Measurements from ENCODE around the gene MYO3B.

MYO3B gene

DNA sequence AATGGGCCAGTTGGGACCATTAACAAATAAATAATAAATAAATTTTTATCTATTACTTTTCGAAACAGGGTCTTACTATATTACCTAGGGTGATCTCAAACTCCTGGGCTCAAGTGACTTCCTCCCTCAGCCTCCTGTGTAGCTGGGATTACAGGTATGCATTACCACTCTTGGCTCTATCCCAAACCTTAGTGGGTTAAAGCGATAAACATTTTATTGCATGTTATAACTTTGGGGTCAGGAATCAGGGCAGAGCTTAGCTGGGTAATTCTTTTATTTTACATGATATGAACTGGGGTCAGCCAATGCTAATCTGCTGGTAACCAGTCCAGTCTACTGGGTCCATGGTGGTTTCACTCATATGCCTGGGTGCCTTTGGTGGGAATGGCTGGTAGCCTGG is 127.8 kb downstream of the MYO3B start:
- DNase-seq (ENCODE audit: low read depth in 2 of 2), result no peak

DNA sequence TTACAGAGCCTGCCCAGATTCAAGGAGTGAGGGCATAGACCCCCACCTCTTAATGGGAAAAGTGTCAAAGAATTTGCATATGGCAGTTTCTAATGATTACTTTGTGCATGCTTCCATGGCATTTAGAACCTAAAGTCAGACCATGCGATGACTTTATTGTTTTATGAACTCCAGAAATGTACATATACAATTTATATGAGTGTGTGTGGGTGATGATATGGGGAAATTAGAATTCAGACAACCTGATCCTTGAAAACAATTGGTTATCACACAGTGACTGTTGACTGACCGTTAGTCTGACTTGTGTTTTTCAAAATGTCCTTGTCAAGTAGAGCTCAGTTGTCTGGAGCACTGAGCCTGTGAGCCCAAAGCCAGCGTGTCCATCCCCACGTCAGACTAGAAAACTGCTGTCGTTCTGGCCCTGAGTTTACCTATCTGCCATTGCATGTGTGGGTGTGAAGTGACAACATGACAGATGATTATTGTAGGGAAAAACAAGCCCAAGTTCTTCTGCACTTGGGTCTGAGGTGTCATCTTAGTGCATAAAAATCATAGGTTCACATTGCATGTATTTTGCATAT is 128.4 kb downstream of the MYO3B start:
- no peak for DNase-seq (ENCODE audit: low read depth in 2 of 2)

GRCh38 chr2:170307052-170307451 is 129.1 kb downstream of the MYO3B start:
- DNase-seq (ENCODE audit: low read depth in 2 of 2), result no peak

- no peak for DNase-seq (ENCODE audit: low read depth in 2 of 2)
Measured at GRCh38 chr2:170307555-170308351, 129.8 kb downstream of the MYO3B start.

GRCh38 chr2:170310876-170311502 is 133.0 kb downstream of the MYO3B start:
- DNase-seq (ENCODE audit: low read depth in 2 of 2), result no peak

DNA sequence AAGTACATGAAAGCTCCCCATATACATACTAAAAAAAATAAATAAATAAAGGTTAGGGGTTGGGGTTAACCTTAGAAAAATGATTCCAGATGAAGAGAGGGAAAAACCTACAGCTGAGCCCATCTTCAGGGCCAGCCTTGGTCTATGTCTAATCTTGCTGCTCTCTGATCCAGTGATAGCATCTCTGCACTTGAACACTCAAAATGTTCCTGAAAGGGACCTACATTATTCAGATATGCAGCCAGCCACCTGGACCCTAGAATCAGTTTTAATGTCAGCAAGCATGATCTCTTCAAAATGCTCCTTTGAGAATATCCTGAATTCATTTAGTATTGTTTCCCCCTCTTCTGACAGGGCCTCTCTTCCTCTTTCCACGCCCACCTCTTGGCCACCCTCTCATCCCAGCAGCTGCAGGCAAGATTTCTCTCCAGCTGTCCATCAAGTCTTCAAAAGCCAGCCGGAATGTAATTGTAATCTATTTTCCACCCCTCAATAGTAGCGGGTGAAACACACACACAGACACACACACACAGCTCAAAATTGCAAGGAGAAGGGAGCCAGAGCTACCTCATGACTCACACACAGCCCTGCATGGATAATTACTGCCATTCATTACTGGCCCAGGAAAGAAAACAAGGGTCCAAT is 135.5 kb downstream of the MYO3B start:
- no peak for DNase-seq (ENCODE audit: low read depth in 2 of 2)

GRCh38 chr2:170313992-170314348 is 136.0 kb downstream of the MYO3B start:
- DNase-seq (ENCODE audit: low read depth in 2 of 2), result no peak

- no peak for DNase-seq (ENCODE audit: low read depth in 2 of 2)
Measured at GRCh38 chr2:170314744-170315447, 136.9 kb downstream of the MYO3B start.

- DNase-seq (ENCODE audit: low read depth in 2 of 2), result no peak
Measured at GRCh38 chr2:170320948-170321347, 143.0 kb downstream of the MYO3B start.

- no peak for DNase-seq (ENCODE audit: low read depth in 2 of 2)
Measured at GRCh38 chr2:170321526-170321925, 143.6 kb downstream of the MYO3B start.

- DNase-seq (ENCODE audit: low read depth in 2 of 2), result no peak
Measured at GRCh38 chr2:170322140-170322766, 144.3 kb downstream of the MYO3B start.

GRCh38 chr2:170323743-170324142 is 145.8 kb downstream of the MYO3B start:
- no peak for DNase-seq (ENCODE audit: low read depth in 2 of 2)

DNA sequence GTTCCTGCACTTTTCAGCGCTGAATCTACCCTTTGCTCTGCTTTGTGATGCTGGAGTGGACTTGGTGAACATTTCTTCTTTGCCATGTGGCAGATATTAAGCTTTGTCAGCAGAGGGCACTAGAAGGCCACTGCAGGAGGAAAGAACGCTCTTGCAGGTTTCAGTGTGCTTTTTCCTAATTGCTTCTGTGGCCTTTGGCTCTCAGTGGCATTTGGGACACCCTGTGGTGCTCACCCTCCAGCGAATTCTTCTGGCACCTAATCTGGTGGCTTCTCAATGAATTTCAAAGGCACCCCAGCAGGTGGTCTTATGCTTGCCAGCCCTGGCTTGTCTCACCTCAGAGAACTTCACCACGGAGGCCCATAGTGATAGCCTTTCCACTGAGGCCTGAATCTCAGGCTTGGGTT is 146.7 kb downstream of the MYO3B start:
- peak; percentile 3 to 9 for DNase-seq (ENCODE audit: low read depth in 2 of 2)

DNA sequence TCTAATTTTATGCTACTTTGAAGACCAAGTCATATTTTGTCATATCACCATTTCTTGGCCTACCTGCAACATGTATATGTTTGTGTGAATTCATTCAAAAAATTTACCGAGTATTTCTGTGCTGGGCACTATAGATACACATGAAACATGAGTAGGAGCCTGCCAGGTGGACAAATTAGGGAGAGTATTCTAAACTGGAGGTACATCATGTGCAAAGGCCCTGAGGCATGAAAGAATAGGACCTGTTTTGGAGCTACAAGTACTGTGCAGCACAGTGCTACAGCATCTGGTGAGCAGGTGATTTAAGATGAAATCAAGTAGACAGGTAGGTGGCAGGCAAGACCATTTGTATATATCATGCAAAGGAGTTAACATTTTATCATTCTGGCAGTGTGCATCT is 152.9 kb downstream of the MYO3B start:
- no peak for DNase-seq (ENCODE audit: low read depth in 2 of 2)

- no peak for DNase-seq (ENCODE audit: low read depth in 2 of 2)
Measured at GRCh38 chr2:170332676-170333402, 154.9 kb downstream of the MYO3B start.

DNA sequence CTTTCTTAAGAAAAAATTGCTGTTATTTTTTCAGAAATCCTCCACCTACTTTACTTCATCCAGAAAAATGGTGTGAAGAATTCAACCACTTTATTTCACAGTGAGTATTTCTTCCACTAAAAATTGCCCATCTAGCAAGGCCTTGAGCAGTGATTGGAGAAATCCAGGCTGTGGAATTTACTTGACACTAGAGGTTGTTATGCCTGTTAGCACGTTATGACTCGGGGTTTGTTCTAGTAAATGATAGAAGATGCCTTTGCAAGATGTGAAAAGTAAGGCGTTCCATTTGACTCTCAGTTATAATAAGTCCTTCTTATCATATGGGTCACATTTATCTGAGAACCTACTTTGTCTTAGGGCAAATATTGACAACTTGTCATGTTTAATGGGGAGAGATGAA is 157.4 kb downstream of the MYO3B start:
- no peak for DNase-seq (ENCODE audit: low read depth in 2 of 2)

- DNase-seq (ENCODE audit: low read depth in 2 of 2), result no peak
Measured at GRCh38 chr2:170336408-170336807, 158.5 kb downstream of the MYO3B start.

GRCh38 chr2:170336916-170337315 is 159.0 kb downstream of the MYO3B start:
- DNase-seq (ENCODE audit: low read depth in 2 of 2), result no peak

DNA sequence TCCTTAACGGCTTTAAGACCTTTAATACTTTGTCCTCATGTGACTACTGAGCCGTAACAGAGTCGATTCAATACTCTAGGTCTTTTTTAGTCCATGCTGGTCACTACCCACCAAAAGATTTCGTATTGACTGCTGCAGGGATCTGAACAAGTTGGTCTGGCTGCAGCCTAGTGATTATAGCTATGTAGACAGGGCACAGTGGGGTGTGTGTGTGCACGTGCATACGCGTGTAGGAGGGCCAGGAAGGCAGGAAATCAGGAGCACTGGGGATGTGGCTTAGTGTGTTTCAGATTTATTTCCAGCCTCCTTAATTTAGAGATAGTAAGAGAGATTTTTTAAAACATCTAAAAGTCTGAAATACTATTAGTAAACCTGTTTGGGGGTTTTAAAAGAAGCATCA is 161.4 kb downstream of the MYO3B start:
- no peak for DNase-seq (ENCODE audit: low read depth in 2 of 2)

DNA sequence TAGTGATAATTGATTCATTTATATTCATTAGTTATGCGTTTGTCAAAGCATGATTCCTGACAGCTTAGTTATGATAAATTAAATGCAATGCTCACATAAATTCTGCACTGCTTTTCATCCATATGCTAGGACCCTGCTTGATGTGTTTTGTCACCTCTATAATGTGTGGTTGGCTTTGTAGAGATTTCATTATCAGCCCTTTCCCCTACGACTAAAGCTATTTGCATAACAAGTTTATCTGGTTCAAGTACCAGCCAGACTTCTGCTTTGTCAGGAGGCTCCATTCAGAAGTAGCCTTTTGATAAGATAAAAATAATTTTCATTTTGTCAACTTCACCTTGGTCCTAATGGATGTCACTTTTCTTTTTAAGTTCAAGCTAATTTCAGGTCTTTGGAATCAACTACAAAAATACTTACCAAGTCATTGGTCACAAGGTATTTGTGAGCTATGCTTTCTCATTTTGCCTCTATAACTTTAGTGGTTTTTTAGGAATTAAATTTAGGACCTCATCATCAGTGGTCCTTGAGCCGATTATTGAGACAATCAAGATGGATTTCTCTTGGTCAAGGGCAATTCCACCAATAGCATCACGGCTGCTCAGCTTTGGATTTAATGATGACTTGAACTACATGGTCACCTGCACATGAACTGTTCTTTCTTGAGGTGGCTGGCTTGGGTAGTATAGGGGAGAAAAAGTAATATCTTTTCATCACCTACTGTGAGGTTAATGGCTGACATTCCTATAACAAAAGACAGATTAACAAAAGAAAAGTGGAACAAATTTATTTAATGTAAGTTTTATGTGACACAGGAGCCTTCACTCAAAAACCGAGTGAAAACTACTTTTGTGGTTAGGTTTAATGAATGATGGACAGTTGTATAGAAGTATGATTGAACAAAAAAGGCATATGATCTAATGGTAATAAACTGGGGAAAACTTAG is 162.1 kb downstream of the MYO3B start:
- no peak for DNase-seq (ENCODE audit: low read depth in 2 of 2)
